Activated T-helper 1 cell treated with anti-CD3 and anti-CD28 coated beads, Interleukin-12 subunit alpha, Interleukin-12 subunit beta, Interleukin-2, Interleukin-4 antibody, amounts not matched to agents 30 ng/mL and 10 ng/mL and 1 ng/mL, durations not matched to agents 14 hours and 24 hours and 36 hours (primary cell): ENCODE results near the gene C4B. TPM values are rescaled to one million over a fixed set of nuclear protein-coding genes. Genes with fewer than 3 reads are reported as not detected.
"Not testable (repeated sequence)": the region's sequence is repeated elsewhere in the genome, so short reads cannot be mapped to it uniquely, and the experiment has no call there.

Experiments used
- DNase-seq: peaks from one replicate; pipeline ENCODE4 v3.0.0; 2021; ENCODE audit warnings: low spot score
- H3K27ac Mint-ChIP-seq: one replicate; pipeline ENCODE4 v1.8.0; 2021; ENCODE audit warnings: mild to moderate bottlenecking, mixed read lengths
- H3K27me3 Mint-ChIP-seq: one replicate; pipeline ENCODE4 v1.8.0; 2022; ENCODE audit warnings: mild to moderate bottlenecking, moderate library complexity, mixed read lengths; ENCODE audit not compliant: insufficient read depth
- H3K36me3 Mint-ChIP-seq: one replicate; pipeline ENCODE4 v1.8.0; 2021; ENCODE audit warnings: low read depth, mixed read lengths
- H3K4me1 Mint-ChIP-seq: one replicate; pipeline ENCODE4 v1.8.0; 2021; ENCODE audit warnings: low read depth, mixed read lengths
- H3K4me3 Mint-ChIP-seq: one replicate; pipeline ENCODE4 v1.8.0; 2021; ENCODE audit warnings: mild to moderate bottlenecking, moderate library complexity, mixed read lengths
- H3K9me3 Mint-ChIP-seq: one replicate; pipeline ENCODE4 v1.8.0; 2021; ENCODE audit warnings: mixed read lengths
- intact Hi-C: fragments of 100-400 bp; cut with micrococcal nuclease; formaldehyde crosslinking; loops from one replicate; pipeline ENCODE4 v1.15.1; 2024
- total RNA-seq: library from RNA; stranded (reverse); gene quantifications from 2 replicates; pipeline ENCODE4 v1.2.3, GENCODE V29; 2022

C4B gene
- total RNA-seq, 1 donor from 2014 or later = 4.1 TPM

DNA sequence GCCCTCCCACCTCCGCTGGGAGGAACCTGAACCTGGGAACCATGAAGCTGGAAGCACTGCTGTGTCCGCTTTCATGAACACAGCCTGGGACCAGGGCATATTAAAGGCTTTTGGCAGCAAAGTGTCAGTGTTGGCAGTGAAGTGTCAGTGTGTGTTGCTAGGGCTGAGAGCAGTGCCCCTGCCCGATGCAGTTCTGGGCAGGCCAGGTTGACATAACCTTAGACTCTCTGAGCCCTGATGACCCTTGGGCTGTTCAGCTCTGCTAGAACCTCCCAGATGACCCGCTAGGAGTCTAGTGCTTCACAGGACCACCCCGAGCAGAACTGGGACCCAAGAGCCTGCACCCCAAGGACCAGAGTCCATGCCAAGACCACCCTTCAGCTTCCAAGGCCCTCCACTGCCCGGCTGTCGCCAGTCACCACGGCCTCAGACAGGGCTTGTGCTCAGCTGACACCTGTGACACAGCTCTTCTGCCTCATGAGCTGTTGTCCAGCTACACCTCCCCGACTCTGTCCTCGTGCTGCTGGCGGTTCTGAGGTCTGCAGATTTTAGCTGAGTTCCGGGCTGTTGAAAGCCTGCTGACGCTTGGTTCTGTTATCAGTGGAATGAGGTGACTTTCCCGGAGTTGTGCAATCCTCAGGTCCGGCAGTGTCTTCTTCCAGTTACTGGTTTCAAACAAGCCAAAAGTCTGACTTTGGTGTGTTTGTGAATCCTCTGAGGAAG lies 11.9 kb upstream of the C4B start:
- DNase-seq, H3K27ac Mint-ChIP-seq, H3K9me3 Mint-ChIP-seq, H3K27me3 Mint-ChIP-seq, intact Hi-C loops, H3K4me1 Mint-ChIP-seq, H3K36me3 Mint-ChIP-seq, H3K4me3 Mint-ChIP-seq: not testable (repeated sequence)

GRCh38 chr6:32003301-32003700 lies 11.3 kb upstream of the C4B start:
- H3K27me3 Mint-ChIP-seq, intact Hi-C loops, H3K36me3 Mint-ChIP-seq, H3K27ac Mint-ChIP-seq, DNase-seq, H3K9me3 Mint-ChIP-seq, H3K4me3 Mint-ChIP-seq, H3K4me1 Mint-ChIP-seq: not testable (repeated sequence)

GRCh38 chr6:32004393-32004792 lies 10.2 kb upstream of the C4B start:
- H3K9me3 Mint-ChIP-seq, H3K27ac Mint-ChIP-seq, H3K4me3 Mint-ChIP-seq, H3K4me1 Mint-ChIP-seq, intact Hi-C loops, H3K36me3 Mint-ChIP-seq, DNase-seq, H3K27me3 Mint-ChIP-seq: not testable (repeated sequence)

DNA sequence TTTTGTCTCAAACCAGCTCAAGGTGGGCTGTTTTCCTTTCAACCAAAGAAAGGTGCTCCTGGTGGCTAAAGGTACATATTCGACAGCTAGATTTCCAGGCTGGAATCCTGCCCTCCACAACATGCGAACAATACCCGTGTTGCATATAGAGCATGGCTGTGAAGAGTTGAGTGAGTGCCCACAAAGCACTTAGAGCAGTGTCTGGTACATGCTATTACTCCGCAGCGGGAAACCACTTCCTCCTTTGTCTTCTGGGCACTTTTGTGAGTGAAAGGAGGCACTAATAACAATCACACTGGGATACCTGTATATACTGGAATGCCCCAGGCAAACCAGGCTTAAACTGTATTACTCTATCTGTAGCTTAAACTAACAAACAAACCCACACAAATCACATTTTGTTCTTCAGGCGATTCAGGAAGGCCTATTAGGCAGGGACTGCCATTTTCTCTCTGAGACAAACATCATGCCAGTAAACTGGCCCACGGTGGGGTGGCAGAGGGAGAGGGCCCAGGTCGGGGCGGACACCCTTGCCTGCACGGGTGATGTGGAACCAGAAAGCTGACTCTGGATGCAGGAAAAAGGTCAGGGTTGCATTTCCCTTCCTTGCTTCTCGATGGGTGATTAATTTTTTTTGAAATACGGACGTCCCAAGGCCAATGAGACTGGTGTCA lies 9.6 kb upstream of the C4B start:
- DNase-seq, H3K4me1 Mint-ChIP-seq, H3K27me3 Mint-ChIP-seq, H3K36me3 Mint-ChIP-seq, H3K9me3 Mint-ChIP-seq, H3K27ac Mint-ChIP-seq, H3K4me3 Mint-ChIP-seq, intact Hi-C loops: not testable (repeated sequence)

DNA sequence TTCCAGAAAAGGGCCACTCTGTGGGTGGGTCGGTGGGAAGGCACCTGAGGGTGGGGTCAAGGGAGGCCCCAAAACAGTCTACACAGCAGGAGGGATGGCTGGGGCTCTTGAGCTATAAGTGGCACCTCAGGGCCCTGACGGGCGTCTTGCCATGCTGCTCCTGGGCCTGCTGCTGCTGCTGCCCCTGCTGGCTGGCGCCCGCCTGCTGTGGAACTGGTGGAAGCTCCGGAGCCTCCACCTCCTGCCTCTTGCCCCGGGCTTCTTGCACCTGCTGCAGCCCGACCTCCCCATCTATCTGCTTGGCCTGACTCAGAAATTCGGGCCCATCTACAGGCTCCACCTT lies 9.1 kb upstream of the C4B start:
- H3K36me3 Mint-ChIP-seq, H3K4me3 Mint-ChIP-seq, DNase-seq, H3K9me3 Mint-ChIP-seq, H3K27me3 Mint-ChIP-seq, intact Hi-C loops, H3K4me1 Mint-ChIP-seq, H3K27ac Mint-ChIP-seq: not testable (repeated sequence)

DNA sequence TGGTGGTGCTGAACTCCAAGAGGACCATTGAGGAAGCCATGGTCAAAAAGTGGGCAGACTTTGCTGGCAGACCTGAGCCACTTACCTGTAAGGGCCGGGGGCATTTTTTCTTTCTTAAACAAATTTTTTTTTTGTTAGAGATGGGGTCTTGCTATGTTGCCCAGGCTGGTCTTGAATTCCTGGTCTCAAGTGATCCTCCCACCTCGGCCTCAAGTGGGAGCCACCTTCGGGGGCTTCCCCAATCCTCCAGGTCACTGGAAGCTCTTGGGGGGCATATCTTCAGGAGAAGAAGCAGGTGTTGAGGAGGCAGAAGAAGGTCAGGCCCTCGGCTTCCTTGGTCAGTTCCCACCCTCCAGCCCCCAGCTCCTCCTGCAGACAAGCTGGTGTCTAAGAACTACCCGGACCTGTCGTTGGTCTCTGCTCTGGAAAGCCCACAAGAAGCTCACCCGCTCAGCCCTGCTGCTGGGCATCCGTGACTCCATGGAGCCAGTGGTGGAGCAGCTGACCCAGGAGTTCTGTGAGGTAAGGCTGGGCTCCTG lies 8.5 kb upstream of the C4B start:
- DNase-seq, H3K4me1 Mint-ChIP-seq, H3K27ac Mint-ChIP-seq, H3K4me3 Mint-ChIP-seq, H3K27me3 Mint-ChIP-seq, H3K9me3 Mint-ChIP-seq, intact Hi-C loops, H3K36me3 Mint-ChIP-seq: not testable (repeated sequence)

GRCh38 chr6:32007086-32007485 lies 7.5 kb upstream of the C4B start:
- DNase-seq, H3K4me1 Mint-ChIP-seq, H3K4me3 Mint-ChIP-seq, intact Hi-C loops, H3K27ac Mint-ChIP-seq, H3K27me3 Mint-ChIP-seq, H3K36me3 Mint-ChIP-seq, H3K9me3 Mint-ChIP-seq: not testable (repeated sequence)

- intact Hi-C loops, H3K27ac Mint-ChIP-seq, H3K4me3 Mint-ChIP-seq, H3K9me3 Mint-ChIP-seq, H3K36me3 Mint-ChIP-seq, H3K4me1 Mint-ChIP-seq, DNase-seq, H3K27me3 Mint-ChIP-seq: not testable (repeated sequence)
These were observed 6.6 kb upstream of the C4B start for GRCh38 chr6:32008037-32008436.

DNA sequence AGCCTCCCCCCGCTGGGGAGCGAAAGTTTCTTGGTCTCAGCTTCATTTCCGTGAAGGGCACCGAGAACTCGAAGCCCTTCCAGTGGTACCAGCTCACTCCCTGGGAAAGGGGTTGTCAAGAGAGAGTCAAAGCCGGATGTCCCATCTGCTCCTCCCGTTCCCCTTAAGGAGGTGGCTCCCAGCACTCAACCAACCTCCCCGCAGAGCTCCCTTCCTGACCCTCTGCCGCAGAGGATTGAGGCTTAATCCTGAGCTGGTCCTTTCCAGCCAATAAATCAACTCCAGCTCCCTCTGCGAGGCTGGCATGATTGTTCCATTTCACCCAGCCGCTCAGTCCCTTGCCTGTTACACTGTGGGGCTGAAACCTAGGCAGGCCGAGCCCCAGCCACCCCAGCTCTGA lies 6.0 kb upstream of the C4B start:
- intact Hi-C loops, H3K36me3 Mint-ChIP-seq, H3K27me3 Mint-ChIP-seq, H3K27ac Mint-ChIP-seq, H3K4me1 Mint-ChIP-seq, H3K9me3 Mint-ChIP-seq, DNase-seq, H3K4me3 Mint-ChIP-seq: not testable (repeated sequence)

GRCh38 chr6:32009537-32009936 lies 5.1 kb upstream of the C4B start:
- H3K27ac Mint-ChIP-seq, H3K36me3 Mint-ChIP-seq, H3K4me3 Mint-ChIP-seq, intact Hi-C loops, H3K9me3 Mint-ChIP-seq, DNase-seq, H3K4me1 Mint-ChIP-seq, H3K27me3 Mint-ChIP-seq: not testable (repeated sequence)

DNA sequence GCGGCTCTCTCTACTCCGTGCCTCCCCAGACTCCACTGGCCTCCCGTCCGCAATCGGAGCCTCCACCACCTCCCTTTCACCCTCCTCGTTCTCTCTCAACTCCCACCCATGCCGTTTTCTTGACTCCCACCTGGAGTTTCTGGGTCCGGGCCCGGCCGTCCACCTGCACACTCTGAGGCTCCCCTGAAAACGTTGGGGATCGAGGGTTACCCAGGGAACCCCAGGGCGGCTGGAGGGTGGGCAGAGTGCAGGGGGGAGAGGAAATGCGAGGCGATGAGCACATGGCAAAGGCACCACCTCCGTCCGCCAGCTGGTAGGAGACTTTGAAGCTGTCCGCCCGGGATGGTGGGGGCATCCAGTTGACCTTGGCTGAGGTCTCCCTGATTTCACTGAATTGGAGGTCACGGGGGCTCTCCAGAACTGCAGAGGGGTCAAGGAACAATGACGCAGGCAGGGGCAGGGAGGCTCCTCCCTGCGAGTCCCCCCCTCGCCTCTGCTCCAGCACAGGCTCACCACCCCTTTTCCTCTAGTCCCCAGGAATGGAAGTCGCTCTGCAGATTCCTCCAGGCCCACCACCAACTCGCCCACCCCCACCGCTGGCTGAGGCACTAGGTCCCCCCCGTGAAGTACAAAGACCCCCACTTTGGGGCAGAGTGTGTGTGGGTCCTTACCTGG lies 3.6 kb upstream of the C4B start:
- H3K36me3 Mint-ChIP-seq, DNase-seq, H3K4me1 Mint-ChIP-seq, H3K4me3 Mint-ChIP-seq, H3K27me3 Mint-ChIP-seq, H3K27ac Mint-ChIP-seq, intact Hi-C loops, H3K9me3 Mint-ChIP-seq: not testable (repeated sequence)

GRCh38 chr6:32012941-32013617 lies 1.5 kb upstream of the C4B start:
- H3K27ac Mint-ChIP-seq, H3K27me3 Mint-ChIP-seq, H3K4me1 Mint-ChIP-seq, H3K36me3 Mint-ChIP-seq, intact Hi-C loops, H3K4me3 Mint-ChIP-seq, DNase-seq, H3K9me3 Mint-ChIP-seq: not testable (repeated sequence)

DNA sequence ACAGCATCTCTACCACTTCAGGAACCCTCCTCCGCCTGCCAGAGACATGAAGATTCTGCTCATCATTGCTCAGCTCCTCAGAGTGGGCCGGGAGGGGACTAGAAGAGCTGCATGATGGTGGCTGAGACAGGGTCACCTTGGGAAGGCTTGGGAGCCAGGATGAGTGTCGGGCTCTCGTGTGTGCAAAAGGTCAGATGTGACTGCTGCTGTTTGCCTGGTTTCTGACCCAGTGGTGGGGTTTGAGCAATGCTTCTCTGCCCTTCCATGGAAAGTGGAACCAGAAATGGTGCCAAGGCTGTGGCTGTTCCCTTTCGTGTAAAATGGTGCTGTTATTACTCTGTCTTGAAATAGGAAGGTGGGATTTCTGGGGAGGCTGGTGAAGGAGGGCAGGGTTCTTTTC lies 857 bp upstream of the C4B start:
- H3K27me3 Mint-ChIP-seq, intact Hi-C loops, H3K4me3 Mint-ChIP-seq, DNase-seq, H3K36me3 Mint-ChIP-seq, H3K27ac Mint-ChIP-seq, H3K4me1 Mint-ChIP-seq, H3K9me3 Mint-ChIP-seq: not testable (repeated sequence)
